ENCODE results near the gene SORCS2. TPM values are rescaled to one million over a fixed set of nuclear protein-coding genes. Genes with fewer than 3 reads are reported as not detected.

The SORCS2 gene
- 1.2 TPM in 1 of 2 replicates, not detected in the other for total RNA-seq

GRCh38 chr4:7192252-7193029 lies at the start of gene SORCS2:
Gene SORCS2 (plus strand): TSS chr4:7192538.

DNA sequence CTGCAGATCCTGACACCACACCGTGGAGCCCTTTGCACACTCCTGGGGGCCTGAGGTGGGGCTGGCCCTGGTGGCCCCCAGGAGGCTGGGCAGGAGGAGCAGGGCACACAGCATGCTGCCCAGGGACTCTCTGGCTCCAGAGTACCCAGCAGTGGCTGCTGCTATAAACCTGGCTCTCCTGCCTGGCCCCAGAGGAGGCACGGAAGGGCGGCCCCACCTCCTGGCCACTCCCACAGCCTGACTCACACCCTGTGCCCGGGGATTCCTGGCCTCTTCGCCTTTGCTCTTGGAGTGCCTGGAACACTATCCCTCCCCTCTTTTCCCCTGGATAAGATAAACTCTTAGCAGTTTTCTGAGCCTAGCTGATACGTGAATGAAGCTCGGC lies 242.4 kb downstream of the SORCS2 start, which contains the start of gene PSAPL1:
Gene PSAPL1 (minus strand): TSS at position 165 of the 385 bp plus-strand sequence. CDS start 51 bp downstream, at position 114.

Other genes starting within 250 kb of the SORCS2 start
- 10.1 and 16.3 TPM in 2 replicates for gene TADA2B, start 149.2 kb upstream of the SORCS2 start, total RNA-seq
- 15.4 and 29.4 TPM in 2 replicates for gene GRPEL1, start 124.5 kb upstream of the SORCS2 start, total RNA-seq
- gene PSAPL1, start 242.4 kb downstream of the SORCS2 start, total RNA-seq: not detected in 2 replicates

Measured in myometrial cell (primary cell).